WTC11 (cell line): Measurements from ENCODE around the gene HNRNPUL2.

Experiments used
- FOXK1 ChIP-seq: sonication (generic); formaldehyde crosslinking; IDR thresholded peaks from 2 replicates; pipeline ENCODE4 v1.8.0; 2022; ENCODE audit warnings: mild to moderate bottlenecking, moderate library complexity, missing genetic modification reagents
- TF ChIP-seq, protein P1 (sequence below): sonication (generic); formaldehyde crosslinking; IDR thresholded peaks from 2 replicates; pipeline ENCODE4 v1.8.0; 2023; ENCODE audit warnings: mild to moderate bottlenecking, missing genetic modification reagents
- TF ChIP-seq, protein P2 (sequence below): sonication (generic); formaldehyde crosslinking; IDR thresholded peaks from 2 replicates; pipeline ENCODE4 v1.8.0; 2023; ENCODE audit warnings: missing genetic modification reagents, mild to moderate bottlenecking, borderline replicate concordance

DNA sequence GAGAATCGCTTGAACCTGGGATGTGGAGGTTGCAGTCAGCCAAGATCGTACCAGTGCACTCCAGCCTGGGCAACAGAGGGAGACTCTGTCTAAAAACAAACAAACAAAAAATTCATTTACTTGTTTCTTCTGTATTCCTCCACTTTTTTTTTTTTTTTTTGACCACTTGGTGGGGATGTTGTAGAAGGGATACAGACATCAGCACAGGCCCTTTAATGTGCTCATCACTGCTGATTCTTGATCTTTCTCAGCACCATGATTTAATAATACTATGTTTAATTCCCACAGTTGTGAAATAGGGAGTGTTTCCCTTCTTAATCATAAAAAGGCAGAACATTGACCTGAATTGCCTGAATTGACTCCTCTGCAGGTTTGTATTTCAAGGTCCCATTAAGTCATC, 5.6 kb upstream of the HNRNPUL2 start:
- TF ChIP-seq, protein P1, sequence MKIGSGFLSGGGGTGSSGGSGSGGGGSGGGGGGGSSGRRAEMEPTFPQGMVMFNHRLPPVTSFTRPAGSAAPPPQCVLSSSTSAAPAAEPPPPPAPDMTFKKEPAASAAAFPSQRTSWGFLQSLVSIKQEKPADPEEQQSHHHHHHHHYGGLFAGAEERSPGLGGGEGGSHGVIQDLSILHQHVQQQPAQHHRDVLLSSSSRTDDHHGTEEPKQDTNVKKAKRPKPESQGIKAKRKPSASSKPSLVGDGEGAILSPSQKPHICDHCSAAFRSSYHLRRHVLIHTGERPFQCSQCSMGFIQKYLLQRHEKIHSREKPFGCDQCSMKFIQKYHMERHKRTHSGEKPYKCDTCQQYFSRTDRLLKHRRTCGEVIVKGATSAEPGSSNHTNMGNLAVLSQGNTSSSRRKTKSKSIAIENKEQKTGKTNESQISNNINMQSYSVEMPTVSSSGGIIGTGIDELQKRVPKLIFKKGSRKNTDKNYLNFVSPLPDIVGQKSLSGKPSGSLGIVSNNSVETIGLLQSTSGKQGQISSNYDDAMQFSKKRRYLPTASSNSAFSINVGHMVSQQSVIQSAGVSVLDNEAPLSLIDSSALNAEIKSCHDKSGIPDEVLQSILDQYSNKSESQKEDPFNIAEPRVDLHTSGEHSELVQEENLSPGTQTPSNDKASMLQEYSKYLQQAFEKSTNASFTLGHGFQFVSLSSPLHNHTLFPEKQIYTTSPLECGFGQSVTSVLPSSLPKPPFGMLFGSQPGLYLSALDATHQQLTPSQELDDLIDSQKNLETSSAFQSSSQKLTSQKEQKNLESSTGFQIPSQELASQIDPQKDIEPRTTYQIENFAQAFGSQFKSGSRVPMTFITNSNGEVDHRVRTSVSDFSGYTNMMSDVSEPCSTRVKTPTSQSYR (CRISPR knock-in tag) = no peak
- TF ChIP-seq FOXK1 (CRISPR knock-in tag) = no peak
- TF ChIP-seq, protein P2, sequence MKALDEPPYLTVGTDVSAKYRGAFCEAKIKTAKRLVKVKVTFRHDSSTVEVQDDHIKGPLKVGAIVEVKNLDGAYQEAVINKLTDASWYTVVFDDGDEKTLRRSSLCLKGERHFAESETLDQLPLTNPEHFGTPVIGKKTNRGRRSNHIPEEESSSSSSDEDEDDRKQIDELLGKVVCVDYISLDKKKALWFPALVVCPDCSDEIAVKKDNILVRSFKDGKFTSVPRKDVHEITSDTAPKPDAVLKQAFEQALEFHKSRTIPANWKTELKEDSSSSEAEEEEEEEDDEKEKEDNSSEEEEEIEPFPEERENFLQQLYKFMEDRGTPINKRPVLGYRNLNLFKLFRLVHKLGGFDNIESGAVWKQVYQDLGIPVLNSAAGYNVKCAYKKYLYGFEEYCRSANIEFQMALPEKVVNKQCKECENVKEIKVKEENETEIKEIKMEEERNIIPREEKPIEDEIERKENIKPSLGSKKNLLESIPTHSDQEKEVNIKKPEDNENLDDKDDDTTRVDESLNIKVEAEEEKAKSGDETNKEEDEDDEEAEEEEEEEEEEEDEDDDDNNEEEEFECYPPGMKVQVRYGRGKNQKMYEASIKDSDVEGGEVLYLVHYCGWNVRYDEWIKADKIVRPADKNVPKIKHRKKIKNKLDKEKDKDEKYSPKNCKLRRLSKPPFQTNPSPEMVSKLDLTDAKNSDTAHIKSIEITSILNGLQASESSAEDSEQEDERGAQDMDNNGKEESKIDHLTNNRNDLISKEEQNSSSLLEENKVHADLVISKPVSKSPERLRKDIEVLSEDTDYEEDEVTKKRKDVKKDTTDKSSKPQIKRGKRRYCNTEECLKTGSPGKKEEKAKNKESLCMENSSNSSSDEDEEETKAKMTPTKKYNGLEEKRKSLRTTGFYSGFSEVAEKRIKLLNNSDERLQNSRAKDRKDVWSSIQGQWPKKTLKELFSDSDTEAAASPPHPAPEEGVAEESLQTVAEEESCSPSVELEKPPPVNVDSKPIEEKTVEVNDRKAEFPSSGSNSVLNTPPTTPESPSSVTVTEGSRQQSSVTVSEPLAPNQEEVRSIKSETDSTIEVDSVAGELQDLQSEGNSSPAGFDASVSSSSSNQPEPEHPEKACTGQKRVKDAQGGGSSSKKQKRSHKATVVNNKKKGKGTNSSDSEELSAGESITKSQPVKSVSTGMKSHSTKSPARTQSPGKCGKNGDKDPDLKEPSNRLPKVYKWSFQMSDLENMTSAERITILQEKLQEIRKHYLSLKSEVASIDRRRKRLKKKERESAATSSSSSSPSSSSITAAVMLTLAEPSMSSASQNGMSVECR (CRISPR knock-in tag) = no peak
